GM18507 (cell line): ENCODE measurements around the gene NUDT22.
A peak's percentile ranks its signal among the peaks of the same experiment; 100 is the strongest.
"Not testable (repeated sequence)": the region's sequence is repeated elsewhere in the genome, so short reads cannot be mapped to it uniquely, and the experiment has no call there.

Experiments used
- DNase-seq: peaks from one replicate; pipeline ENCODE4 v3.0.0; 2011; ENCODE audit warnings: low read depth; ENCODE audit not compliant: insufficient read length; ENCODE audit errors: extremely low spot score
- FAIRE-seq: peaks from 2 replicates; lab custom pipeline; 2011; peaks lifted over from hg19 to GRCh38; lab: Jason Lieb, UNC

NUDT22 gene

DNA sequence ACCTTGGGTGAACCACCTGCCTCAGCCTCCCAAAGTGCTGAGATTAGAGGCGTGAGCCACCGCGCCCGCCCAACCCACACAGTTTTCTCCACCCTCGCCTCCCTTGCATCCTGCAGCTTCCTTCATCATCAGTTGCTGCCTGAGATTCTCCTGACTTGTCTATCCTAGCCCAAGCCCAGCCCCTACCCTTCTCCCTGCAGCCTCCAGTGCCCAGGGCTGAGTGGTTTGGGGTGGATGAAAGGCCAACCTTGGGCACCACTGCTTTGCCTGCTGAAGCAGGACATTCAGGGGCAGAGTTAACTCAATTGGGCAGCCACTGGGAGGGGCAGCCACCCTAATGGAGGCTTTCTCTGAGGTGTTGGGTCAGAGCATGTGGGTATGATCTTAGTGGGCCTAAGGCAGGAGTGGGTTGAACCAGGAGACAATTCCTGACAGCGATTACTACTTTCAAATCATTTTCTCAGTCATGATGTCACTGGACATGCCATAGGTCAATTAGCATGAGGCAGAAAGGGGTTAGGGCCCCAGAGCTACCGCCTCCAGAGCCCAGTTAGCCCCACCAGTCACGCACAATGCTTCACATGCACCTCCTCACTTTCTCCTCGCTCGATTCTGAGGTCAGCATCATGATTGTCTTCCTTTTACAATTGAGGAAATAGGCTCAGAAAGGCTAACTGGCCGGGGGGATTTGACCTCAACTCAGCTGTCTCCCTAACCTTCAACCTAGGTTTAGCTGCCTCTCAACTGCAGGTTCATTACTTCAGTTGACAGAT, 13.8 kb downstream of the NUDT22 start:
- FAIRE-seq = peak; percentile 61
- no peak for DNase-seq

DNA sequence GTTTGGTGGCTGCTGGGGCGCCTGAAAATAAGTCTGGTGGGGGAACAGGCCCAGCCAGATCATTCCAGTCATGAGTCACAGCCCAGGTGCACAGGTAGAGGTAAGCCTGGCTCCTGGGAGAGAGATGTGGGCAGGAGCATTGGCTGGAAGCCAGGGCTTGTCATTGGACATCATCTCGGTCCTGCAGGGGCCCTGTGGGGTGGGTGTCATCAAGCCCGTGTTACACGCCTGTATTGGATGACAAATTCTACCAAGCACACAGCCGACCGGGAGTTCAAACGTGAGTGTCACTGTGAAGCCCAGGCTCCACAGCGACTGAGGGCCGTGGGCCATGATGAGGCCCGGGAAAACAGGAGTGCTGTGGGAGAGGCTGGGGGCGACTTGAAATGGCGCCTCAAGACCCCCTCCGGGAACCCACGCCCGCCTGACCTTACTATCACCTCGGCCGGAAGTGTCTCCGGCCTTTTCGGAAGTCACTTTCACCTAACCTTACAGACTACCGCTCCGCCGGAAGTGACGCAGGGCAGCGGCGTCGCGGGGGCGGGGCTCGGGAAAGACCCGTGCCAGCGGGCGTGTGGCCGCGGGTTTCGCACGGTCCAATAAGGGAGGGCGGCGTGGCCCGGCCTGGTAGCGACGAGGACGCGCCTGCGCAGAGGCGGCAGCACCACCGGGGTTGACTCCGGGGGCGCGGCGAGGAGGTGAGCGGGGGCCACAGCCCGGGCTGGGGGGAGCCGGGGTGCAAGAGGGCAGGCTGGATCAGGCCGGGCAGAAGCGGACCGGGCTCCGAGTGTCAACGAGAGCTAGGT, 14.6 kb downstream of the NUDT22 start, which contains the start of gene FKBP2:
Gene FKBP2 (plus strand): TSS at position 661 of the 806 bp plus-strand sequence. CDS start 1,293 bp downstream, outside the sequence.
- DNase-seq (peak; percentile 88), FAIRE-seq (peak; percentile 91)

DNA sequence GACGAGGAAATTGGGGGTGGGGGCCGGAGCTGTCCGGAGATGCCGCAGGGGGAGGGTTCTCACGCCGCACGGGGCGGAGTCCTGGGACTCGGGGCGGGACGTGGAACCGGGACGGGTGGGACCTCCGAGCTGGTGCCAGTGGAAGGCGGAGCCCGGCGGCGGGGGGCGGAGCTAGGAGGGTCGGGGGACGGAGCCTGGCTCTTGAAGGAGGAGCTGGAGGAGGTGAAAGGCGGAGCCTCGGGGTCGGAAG, 15.1 kb downstream of the NUDT22 start:
- FAIRE-seq (no peak), DNase-seq (peak; percentile 81)

DNA sequence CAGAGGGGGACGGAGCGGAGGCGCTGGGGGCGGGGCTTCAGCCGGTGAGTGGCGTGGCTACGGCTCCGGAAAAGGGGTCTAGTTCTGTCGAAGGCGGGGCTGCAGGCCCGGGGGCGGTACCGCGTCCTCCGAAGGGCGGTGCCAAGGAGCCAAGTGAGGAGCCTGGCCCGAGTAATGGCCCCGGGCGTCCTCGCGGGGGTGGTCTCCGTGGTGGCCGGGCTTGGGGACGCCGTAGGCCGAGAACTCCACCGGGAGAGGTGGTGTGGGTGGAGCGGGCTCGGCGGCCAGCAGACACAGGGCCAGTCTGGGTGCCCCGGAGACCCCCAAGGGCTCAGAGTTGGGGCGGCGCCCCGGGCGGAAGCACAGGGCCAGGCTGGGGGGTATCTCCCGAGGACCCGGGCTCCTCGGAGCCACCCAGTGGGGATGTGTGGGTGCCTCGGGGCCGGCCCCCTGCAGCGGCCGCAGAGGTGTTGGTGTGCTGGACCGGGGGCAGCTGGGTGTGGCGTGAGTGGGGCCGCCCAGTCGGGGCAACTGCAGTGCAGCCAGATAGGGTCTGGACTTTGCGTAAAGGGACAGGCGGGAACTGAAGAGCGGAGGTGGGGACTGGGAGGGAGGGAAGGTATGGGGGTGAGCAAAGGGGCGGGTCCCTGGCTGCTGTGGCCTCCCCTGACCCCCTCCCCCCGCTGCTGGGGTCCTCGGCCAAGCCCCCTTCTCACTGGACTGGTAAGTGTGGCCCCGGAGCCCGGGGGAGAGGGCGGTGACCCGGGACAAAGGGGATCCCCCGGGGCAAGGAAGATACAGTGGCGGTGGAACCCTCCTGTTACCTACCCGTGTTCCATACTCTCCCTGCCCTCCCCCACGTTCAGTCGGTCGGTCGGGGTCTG, 15.7 kb downstream of the NUDT22 start:
- no peak for FAIRE-seq
- DNase-seq = no peak

DNA sequence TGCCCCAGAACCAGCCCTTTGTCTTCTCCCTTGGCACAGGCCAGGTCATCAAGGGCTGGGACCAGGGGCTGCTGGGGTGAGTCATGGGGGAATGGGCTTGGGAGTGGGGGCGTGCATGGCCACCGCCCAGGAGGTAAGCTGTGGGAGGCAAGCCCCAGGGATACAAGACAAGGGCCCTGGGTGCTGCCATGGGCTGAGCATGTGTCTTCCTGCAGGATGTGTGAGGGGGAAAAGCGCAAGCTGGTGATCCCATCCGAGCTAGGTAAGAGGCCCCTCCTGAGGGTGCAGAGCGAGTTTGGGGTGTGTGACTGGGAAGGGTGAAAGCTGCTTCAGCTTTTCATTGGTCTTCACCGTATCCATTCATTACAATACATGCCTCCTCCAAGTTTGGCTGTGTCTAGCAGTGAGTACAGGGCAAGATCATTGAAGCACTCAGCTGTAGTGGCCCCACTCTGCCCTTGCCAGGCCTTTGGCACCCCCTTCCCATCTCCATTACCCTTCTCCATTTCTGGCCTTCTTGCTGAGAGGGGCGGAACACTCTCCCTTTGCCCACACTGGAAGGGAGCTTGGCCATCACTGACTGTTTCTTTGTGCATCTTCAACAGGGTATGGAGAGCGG, 17.3 kb downstream of the NUDT22 start:
- FAIRE-seq (no peak), DNase-seq (no peak)

DNA sequence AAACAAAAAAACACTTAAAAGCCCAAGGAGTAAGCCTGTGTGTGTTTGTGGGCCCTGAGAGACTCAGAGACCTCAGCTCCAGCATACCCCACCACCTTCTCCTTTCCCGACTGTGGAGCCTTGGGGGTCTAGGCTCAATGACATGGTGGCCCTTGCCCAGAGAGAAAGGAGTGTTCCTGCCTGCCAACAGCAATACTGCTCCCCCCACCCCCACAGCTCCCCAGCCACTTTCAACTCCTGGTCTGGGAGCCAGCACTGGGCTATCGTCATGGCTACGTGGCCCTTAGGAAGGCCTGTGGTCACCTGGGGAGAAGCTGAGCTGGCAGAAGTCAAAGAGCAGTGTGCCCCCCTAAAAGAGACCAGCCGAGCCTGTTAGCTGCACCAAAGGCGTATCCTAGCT, 18.0 kb downstream of the NUDT22 start:
- DNase-seq (no peak), FAIRE-seq (no peak)

DNA sequence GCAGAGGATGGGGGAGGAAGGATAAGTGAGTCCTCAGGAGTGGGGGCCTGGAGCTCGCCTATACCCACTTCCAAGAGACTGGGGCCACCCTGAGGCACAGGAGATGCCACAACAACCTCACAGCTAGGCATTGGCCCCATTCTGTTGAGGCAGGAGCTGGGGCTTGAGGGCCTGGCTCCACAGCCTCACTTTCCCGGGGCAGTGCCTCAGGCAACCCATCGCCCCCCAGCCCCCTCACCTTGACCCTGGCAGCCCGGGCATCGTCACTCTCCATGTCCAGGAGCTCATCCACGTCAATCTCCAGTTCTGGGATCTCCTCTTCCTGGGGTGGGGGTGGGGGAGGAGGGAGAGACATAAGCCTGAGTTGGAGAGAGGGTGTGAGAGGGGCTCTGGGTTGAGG, 18.9 kb downstream of the NUDT22 start:
- FAIRE-seq = no peak
- no peak for DNase-seq

DNA sequence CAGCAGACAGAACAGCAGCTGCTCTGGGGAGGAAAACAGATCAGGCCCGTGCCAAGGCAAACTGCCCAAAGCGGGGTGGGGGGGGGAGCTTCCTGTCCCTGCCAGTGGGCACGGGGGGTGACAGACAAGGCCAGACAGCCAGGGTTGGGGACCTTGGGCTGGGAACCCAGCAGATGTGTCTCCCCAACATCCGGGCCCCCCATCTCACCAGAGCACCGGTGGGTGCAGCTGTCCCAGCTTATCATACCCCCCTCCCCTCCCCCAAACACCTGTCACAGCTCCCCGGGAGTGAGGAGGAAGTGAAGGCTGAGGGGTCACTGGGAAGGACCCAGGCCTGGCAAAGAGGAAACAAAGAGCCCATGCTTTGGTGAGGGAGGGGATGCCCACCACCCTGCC, 19.3 kb downstream of the NUDT22 start:
- FAIRE-seq (no peak), DNase-seq (no peak)

DNA sequence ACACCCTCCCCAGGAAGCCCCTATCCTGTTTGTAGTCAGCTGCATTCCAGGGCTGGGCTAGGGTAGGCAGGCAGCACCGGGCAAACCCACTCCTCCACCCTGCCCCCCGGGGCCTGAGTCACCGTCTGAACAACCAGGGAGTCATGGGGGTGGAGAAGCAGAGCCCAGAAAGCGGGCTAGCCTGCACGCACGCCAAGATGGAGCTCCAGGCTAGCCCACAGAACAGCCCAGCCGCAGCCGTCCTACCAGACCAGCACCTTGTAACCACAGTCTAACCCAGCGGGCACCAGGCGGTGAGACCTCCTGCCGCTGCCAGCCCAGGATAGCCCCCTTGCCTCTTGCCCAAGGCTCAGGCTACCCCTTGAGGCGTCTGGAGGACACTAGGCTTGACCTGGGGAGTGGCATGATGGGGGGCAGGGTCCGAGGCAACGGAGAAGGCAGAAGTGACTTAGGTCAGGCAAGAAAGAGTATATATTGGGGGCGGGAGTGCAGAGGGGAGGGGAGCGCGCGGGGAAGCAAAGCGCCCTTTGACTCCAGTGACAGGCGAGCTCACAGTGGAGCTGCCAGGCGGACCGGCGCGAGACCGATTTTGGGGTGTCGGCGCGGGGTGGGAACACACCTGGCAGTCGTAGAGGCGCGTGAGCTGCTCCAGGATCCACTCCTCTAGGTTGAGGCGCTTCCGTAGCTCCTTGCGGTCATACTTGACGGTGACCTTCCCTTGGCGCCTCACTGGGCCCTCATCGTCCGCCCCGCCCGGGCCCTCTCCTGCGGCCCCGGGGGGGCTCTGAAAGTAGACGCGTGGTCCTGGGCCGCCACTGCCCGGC, 19.9 kb downstream of the NUDT22 start:
- FAIRE-seq (no peak), DNase-seq (no peak)

DNA sequence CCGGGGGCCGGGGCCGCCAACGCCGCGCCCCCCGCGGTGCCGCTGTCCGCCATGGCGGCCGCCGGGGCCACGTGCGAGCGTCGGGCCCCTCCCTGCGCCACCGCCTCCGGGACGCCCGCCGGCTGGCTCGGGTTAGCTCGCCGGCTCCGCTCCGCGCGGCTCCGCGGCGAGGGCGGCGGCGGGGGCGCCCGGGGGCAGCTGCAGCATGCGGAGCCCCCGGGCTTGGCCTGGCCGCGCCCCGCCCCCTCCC, 20.5 kb downstream of the NUDT22 start:
- DNase-seq, FAIRE-seq: not testable (repeated sequence)

DNA sequence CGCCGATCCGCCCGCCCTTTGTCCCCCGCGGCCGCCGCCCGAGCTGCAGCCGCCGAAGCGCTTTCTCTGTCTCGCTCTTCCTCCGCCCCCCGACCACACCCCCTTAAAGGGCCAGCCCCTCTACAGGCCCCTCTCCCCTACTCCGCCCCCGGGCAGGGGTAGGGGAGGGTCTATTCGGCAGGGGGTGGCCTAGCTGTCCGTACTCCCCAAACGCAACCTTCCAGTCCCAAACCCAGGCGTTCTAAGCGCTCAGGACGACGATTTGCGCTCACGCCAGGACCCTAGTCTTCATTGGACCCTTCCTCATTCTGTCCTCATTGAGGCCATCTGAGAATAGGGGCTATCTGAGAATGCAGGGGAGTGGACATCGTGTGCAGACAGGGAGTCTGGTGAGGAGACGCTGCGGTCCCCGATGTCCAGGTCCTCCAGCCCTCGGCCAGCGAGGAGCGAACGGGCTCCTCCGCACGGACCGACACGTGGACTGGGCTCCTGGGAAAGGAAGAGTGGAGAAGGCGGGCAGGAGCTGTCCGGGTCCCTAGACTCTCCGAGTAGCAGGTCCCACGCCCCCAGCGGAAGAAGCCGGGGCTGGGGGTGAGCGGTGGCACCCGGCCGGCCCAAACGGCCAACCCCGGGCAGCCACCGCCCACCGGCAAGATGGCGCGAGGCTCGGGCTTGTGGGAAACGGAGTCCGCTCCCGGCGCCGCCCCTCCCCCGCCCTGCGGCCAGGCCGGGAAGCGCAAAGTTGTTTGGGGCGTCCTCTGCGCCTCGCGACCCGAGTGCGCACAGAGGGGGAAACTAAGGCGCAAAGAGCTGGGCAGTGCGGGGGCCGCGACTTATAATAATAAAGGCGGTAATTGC, 21.0 kb downstream of the NUDT22 start, which contains the start of gene PPP1R14B:
Gene PPP1R14B (minus strand): TSS at position 73 of the 858 bp plus-strand sequence. CDS start 270 bp downstream, outside the sequence.
- FAIRE-seq (peak; percentile 5), DNase-seq (no peak)

DNA sequence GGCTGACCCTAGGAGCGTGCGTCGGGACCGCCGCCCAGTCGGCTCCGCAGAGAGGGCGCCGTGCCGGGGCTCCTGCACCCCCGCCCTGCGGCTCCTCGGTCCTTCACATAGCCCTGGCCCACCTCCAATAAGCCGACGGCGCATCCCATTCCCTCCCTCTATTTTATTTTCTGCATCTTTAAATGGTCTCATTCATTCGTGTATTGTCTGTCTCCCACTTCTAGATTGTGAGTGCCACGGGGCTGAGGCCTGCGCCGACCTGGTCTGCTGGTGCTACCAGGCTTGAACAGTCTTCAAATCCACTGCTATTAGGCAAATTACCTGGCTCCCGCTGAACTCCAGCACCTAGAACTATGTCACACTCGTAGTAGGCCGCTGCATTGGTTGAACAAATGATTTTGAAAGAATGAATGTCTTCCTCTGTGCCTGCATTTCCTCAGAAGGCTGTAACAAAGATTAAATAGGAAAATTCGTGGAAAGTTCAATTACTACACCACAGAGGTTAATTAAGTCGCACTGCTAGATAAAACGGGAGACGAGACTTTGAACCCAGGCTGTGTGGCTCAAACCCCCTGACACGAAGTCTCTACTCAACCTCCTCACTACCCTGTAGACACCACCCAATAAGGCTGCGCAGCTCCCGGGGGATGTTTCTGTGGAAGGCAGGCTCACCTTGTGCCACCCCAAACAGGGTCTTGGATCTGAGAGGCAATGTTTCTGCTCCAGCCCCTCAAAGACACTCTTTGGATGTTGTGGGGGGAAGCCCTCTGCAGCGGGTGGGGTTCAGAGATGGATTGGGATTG, 21.9 kb downstream of the NUDT22 start:
- FAIRE-seq (no peak), DNase-seq (no peak)

DNA sequence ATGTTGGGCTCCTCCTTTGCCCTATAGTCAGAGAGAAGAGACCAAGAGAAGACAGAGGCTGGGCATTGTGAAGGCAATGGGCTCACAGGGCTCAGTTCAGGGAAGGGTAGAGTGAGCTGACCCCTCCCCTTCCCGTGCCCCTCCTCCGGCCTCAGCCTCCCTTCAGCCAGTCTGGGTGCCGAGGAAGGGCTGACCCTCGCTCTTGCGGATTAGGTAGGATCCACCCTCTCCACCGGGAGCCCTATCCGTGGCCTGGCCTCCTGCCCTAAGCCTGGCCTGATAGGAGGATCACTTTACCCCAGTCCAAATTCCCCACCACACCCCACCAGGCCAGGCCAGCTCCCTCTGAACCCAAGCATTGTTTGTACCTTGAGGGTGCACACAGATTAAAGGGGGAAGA, 22.5 kb downstream of the NUDT22 start:
- FAIRE-seq = no peak
- DNase-seq = no peak

DNA sequence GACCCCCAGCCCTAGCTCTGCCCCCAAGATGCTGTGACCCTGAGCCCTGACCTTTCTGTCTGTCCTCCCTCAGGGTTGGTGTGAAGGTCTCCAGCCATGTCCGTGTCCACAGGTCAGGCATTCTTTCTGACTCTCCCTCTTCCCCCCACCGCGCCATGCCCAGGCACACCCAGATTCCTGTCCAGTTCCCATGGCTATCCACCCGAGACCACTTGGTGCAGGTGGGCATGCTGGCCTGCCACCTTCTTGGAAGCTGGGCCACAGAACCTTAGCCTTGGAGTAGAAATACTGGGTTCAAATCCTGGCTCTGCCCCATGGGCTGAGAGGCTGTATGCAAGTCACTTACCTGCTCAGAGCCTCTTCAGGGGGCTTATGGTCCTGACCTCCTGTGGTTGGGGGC, 23.0 kb downstream of the NUDT22 start:
- no peak for FAIRE-seq
- no peak for DNase-seq

DNA sequence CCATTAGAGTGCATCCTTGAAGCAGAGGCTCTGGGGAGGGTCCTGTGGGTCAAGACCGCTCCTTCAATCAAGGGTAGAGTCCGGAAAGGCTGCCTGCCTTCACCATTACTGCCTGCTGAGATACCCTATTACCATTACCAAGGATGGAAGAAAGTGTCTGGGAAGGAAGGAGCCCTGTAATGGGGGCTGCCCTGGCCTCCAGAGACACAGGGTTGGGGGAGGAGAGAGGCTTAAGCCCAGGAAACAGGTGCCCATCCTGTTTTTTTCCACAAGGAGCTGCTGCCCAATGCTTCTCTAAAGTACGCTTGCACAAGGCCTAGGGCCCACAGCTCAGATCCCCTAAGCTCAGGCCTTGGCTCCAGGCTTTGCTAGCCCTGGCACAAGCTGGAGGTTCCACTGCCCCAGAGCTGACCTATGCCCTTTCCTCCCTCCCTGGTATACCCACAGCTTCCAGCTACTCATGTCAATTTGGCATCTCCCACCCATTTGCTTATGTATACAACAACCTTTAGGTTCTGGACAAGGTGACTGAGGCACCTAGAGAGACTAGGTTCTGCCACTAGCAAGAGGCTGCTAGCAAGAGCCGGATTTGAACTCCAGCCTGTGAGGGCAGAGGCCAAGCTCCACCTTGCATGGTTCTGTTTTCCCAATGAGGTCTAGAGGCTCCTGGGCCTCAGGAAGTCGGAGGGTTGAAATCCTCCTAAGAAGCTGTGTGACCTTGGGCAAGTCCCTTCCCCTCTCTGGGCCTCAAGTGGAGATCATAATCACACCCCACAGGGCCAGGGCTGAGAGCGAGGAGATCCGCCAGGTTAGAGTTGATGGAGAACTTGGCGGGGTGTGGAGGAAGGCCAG, 23.7 kb downstream of the NUDT22 start:
- FAIRE-seq = no peak

DNA sequence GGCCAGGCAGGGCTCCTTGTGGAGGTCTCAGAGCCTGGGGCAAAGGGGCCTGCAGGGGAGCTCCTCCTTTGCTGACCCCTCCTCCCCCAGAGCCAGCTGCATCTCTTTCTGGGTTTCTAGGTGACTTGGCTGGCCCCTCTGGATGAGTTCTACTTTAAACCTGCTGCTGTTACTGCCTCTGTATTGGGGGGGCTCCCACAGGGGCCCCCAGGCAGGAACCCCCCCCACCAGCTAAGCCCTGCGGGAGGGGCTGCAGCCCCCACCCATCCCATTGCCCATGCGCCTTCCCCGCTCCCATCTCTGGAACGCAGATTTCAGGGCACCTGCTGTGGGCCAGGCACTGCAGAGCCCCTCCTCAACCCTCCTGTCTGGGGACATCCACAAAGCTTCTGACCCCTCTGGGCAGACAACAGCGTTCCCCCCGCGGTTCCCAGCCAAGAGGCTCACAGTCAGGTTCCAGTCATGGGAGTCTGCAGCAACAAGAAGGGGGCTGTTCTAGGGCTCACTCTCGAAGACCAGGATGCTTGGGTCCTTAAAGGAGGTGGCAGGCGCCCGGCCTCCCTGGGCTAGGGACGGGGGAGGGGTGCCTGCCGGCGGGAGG, 24.4 kb downstream of the NUDT22 start:
- no peak for DNase-seq
- FAIRE-seq = no peak

More for the DNA sequence above, 23.7 kb downstream of the NUDT22 start:
- DNase-seq = no peak
